Epithelial cell of esophagus (primary cell): Measurements from ENCODE around the gene BASP1.

Experiments used
- DNase-seq: peaks from one replicate; pipeline ENCODE4 v3.0.0; 2010; ENCODE audit warnings: low read depth
- H3K4me3 ChIP-seq: 2 replicates; pipeline ENCODE4 v1.5.1; 2011; ENCODE audit warnings: mild to moderate bottlenecking, low read length, control low read depth
- CTCF ChIP-seq: IDR thresholded peaks from 2 replicates; pipeline ENCODE4 v1.5.1; 2011; ENCODE audit warnings: low read depth, mild to moderate bottlenecking, low read length, control low read depth, inconsistent platforms; ENCODE audit not compliant: insufficient read depth; ENCODE audit errors: missing control alignments

Gene BASP1

GRCh38 chr5:17217493-17218352, at the start of gene BASP1:
Gene BASP1, plus strand, starts transcription at chr5:17217631. Its CDS starts 57,586 bp downstream, at chr5:17275217.
- H3K4me3 ChIP-seq = peak within 1 kb of the TSS; percentile 89
- DNase-seq = peak; percentile 84
- TF ChIP-seq CTCF = no peak

GRCh38 chr5:17169507-17169906, 47.9 kb upstream of the BASP1 start:
- no peak for DNase-seq
- no peak overlapping the region for H3K4me3 ChIP-seq
- no peak for TF ChIP-seq CTCF

- no peak for DNase-seq
- no peak for TF ChIP-seq CTCF
- no peak overlapping the region for H3K4me3 ChIP-seq
Measured at GRCh38 chr5:17172791-17173190, 44.6 kb upstream of the BASP1 start.

GRCh38 chr5:17174965-17175364, 42.5 kb upstream of the BASP1 start:
- TF ChIP-seq CTCF = no peak
- DNase-seq = no peak
- H3K4me3 ChIP-seq = no peak overlapping the region

GRCh38 chr5:17177501-17178372, 39.7 kb upstream of the BASP1 start:
- DNase-seq = no peak
- no peak overlapping the region for H3K4me3 ChIP-seq
- no peak for TF ChIP-seq CTCF

- no peak for TF ChIP-seq CTCF
- no peak for DNase-seq
- no peak overlapping the region for H3K4me3 ChIP-seq
Measured at GRCh38 chr5:17178373-17178675, 39.1 kb upstream of the BASP1 start.
